Lower leg skin (tissue), 3 donors: ENCODE data around the gene MLYCD.

Source experiments
- CTCF ChIP-seq, 3 donors: fragments of 450-650 bp; IDR thresholded peaks; one replicate each; pipeline ENCODE4 v1.5.1; 2016; ENCODE audit warnings: antibody characterized with exemption in 3 of 3, mild to moderate bottlenecking in 3 of 3, moderate library complexity in 2 of 3
- POLR2A ChIP-seq, 2 donors: fragments of 450-650 bp; IDR thresholded peaks; one replicate each; pipeline ENCODE4 v1.6.1; 2016 to 2017; ENCODE audit warnings: antibody characterized with exemption in 2 of 2, mild to moderate bottlenecking in 1 of 2, moderate library complexity in 1 of 2

GRCh38 chr16:83968306-83968851, 69.5 kb downstream of the MLYCD start:
- no peak for TF ChIP-seq CTCF (IDR thresholded peaks at IDR 0.05)
- no peak for TF ChIP-seq POLR2A (IDR thresholded peaks at IDR 0.05)
